Measurements from ENCODE around the gene LGMN.
"Not testable (repeated sequence)": the region's sequence is repeated elsewhere in the genome, so short reads cannot be mapped to it uniquely, and the experiment has no call there.

LGMN gene

GRCh38 chr14:92692822-92693226 lies 55.6 kb downstream of the LGMN start:
- DNase-seq: no peak

DNA sequence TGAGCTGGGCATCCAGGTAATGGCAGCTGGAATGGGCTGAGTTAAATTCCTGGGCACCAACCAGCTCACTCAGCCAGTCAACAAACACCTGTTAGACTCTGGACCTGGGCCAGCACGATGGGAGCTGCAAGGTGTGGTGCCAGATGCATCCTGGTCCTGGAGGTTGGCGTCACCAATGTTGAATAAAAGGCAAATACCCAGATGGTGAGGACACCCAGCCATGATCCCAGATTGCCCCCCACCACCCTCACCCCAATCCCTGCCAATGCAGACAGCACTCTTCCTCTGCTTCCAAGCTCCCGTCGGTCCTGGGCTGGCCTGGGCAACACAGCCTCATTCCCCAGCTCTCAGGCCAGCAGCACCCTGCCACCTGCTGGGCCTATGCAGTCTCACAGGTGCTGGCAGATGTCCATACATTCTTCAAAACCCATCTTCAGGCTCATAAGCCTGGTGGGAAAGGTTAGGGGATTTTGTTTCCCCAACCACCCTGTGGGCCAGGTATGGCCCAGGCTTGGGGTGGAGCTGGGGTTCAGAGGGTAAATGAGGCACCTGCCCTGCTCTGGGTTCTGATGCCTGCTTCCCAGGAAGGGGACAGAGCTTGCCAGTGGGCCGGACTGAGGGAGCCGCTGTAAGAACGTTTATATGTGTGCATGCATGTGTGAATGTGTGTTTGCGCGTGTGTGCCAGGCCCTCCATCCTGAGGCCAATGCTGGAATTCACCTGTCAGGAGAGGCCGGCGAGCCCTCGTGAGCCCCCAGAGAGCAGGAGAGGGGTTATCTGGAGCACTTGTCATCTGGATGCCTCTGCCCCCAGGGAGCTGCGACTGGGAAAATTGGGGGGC lies 58.0 kb downstream of the LGMN start:
- no peak for DNase-seq

DNA sequence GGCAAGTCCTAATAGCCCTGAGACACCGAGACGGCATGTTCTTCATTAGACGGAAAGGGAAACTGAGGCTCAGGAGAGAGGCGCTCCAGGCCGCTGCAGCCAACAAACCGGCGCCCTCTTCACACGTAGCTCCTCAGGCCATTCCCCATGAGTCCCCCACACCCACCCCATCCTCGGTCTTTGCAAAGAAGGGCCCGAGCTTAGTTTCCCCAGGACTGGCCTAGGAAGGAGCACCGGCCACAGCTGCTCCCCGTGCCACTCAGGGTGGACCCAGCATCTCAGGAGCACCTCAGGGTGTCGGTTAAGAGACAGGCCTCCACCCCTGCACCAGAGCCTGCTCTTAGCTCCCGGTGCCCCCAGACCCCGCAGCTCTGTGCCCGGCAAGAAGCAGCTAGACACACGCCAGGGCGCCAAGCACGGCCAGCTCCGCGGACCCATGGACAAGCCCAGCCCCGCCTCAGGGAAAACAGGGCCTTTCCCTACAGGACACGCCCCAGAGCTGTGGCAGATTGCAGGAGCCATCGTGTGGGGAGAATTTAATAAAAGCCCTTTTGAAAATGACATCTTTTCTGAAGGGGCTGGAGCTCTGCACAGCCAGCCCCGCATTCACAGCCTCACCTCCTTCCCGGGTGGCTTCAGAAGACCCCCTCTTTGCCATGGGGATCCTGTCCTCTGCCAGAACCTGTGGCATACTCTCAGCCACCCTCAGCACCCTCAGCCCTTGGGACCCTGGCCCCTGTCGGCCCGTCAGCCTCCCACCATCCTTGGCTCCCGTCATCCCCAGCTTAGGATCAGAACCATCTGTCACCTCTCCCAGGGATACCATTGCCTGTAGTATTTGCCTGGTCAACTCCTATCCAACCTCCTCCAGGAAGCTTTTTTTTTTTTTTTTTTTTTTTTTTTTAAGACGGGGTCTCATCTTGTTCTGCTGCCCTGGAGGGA lies 59.7 kb downstream of the LGMN start:
- no peak for DNase-seq

- no peak for DNase-seq
Observed at GRCh38 chr14:92687681-92688433, 60.6 kb downstream of the LGMN start.

DNA sequence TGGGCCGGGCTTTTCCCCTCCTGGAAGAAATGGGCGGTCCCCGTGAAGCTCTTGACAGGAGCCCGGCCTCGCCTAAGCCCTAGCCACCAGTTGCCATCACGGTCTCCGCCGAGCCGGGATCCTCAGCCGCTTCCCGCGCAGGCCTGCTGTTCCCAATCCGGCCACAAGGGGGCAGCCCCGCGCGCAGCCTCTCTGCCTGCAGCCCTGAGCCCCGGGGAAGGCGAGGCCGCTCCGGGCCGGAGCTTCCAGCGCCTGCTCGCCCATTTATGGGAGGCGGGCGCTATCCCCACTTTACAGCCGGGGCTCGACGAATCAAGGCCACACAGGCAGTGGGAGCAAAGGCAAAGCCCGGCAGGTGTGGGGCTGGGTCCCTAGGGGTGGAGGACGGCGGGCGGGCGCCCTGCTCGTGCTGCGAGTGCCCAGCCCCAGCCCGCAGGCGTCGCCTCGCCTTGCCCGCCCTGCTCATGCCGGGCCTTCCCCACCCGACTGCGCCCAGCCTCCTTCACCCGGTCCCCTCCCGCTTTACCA lies 61.5 kb downstream of the LGMN start:
- no peak for DNase-seq

DNA sequence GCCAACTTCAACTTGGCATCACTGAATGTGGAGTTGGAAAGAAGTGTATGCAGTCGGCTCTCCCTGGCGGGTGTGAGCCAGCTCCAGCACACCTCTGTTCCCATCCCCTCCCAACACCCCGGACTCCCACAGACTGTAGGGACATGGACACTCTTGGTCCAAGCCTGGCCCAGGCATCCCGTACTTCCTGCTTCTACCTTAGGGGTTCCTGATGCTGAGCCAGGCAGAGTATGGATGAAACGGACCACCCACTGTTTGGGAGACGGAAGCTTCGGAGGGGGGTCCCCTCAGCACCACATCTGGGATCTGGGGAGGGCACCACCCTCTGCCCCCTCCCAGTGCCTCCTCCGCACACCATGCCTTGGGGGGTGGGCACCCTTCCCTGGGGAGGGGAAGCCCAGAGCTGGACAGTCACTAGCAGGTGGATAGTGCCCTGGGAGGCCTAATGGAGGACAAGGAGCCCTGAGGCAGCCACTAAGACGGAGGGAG lies 62.0 kb downstream of the LGMN start:
- DNase-seq: no peak

DNA sequence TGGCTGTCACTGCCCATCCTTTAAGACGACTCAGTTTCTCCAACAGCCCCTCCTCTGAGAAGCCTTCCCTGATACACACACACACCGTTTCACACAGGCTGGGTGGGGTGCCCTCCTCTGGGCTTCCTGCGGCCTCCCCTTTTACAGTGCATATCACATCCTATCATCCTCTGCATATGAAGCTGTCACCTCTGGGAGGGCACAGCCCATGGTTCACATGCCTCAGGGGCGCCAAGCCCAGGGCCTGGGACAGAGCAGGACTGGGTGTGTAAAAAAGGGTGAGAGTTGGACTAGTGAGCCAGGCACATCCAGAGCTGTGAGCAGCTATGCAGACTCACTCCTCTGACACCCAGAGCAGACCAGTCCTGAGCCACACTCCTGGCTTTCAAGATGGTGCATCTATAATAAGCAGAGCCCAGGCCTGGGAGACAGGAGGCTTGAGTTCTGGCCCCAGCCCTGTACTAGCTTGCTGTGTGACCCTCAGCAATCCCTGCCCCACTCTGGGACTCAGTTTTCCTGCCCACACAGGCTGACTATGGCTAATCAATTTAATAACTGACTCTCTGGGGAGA lies 62.6 kb downstream of the LGMN start:
- DNase-seq: no peak

- no peak for DNase-seq
Observed at GRCh38 chr14:92684801-92685560, 63.4 kb downstream of the LGMN start.

DNA sequence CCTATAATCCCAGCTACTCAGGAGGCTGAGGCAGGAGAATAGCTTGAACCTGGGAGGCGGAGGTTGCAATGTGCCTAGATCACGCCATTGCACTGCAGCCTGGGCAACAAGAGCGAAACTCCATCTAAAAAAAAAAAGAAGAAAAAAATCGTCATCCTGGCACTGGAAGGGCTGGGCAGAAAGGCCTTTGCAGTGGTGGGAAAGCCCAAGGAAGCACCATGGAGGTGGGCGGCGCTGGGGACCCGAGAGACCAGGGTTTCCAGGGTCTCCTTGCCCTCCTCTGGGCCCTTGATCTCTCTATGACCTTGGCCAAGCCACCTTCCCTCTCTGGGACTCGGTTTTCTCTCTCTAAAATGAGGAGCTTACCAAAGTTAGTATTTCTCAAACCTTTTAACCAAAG lies 65.4 kb downstream of the LGMN start:
- DNase-seq: no peak

- no peak for DNase-seq
Observed at GRCh38 chr14:92680781-92681650, 67.4 kb downstream of the LGMN start.

DNA sequence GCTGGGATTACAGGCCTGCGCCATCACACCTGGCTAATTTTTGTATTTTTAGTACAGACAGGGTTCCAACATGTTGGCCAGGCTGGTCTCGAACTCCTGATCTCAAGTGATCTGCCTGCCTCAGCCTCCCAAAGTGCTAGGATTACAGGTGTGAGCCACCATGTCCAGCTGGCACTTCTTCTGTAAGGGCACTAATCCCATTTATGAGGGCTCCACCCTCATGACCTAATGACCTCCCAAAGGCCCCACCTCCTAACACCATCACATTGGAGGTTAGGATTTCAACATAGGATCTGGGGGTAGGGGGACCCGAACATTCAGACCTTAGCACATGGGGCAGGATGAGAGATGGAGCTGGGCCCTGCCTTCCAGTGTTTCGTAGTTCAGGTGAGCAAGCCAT lies 68.1 kb downstream of the LGMN start:
- DNase-seq: not testable (repeated sequence)

DNA sequence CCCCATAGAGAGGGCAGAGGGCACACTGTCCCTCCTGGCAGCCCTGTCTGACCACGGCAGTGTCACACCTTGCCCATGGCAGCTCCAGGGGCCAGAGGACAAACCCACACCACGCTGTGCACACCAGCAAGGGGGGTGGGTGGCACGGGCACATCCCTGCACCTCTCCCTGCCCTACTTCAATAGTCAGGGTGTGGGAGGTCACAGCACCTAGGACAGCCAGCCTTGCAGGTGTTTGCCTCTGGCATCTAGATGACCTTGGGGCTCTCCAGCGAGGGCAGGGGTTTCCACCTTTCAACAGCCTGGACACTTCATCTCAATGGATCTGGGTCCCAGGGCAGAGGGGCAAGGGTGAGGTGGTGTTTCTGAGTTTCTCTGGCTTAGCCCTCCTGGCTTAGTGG lies 69.2 kb downstream of the LGMN start:
- no peak for DNase-seq

DNA sequence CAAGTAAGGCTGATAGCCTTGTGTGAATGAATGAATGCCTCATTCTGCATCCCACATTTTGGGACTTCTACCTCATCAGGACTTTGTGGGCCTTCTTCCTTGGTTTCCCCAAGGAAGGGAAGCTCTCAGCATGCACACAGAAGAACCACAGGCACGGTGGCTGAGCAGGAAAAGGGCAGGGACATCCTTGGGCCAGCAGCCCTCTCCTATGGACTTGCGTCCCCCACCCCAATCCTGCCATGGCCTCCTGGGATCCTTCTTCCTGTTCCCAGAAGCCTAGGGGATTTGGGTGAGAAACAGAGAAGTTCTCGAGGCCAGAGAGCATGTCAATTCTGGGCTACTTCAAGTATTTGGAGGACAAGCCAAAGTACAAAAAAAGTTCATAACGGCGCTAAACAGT lies 69.7 kb downstream of the LGMN start:
- no peak for DNase-seq

- DNase-seq: no peak
Observed at GRCh38 chr14:92677955-92678354, 70.5 kb downstream of the LGMN start.

- DNase-seq: no peak
Observed at GRCh38 chr14:92677087-92677668, 71.2 kb downstream of the LGMN start.

- no peak for DNase-seq
Observed at GRCh38 chr14:92676403-92677086, 71.9 kb downstream of the LGMN start.

GRCh38 chr14:92675976-92676375 lies 72.5 kb downstream of the LGMN start:
- no peak for DNase-seq

GRCh38 chr14:92675421-92675820 lies 73.0 kb downstream of the LGMN start:
- DNase-seq: no peak

DNA sequence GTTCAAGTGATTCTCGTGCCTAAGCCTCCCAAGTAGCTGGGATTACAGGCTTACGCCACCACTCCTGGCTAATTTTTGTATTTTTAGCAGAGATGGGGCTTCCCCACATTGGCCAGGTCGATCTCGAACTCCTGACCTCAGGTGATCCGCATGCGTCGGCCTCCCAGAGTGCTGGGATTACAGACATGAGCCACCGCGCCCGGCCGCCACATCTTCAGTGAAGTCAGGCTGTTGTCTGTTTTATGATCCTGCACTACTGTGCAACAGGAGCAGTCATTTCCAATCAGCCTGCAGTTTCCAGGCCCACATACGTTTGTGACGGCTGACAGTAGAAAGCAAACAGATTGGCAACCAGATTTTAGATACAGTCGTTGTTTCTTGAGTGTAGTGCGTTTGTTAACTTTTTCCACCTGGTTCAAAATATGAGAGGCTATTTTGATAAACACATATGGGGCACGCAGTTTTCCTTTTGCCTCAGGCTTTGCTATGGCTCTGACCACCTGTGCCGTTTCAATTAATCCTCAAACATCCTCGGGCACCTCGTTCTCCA lies 74.8 kb downstream of the LGMN start:
- no peak for DNase-seq

Measured in cortex of kidney (tissue), 1 donor.